HG03442 (cell line): ENCODE measurements around the gene AGPAT3.

Experiments used
- ATAC-seq: cut with Tn5 transposase; IDR thresholded peaks from one replicate; pipeline ENCODE4 v1.9.1; 2021; ENCODE audit warnings: mild to moderate bottlenecking, moderate library complexity; ENCODE audit not compliant: unreplicated experiment

AGPAT3 gene

GRCh38 chr21:43921571-43921978, 56.6 kb downstream of the AGPAT3 start:
- no peak for ATAC-seq

GRCh38 chr21:43921979-43922945, 57.2 kb downstream of the AGPAT3 start:
- ATAC-seq: peak; percentile 30

GRCh38 chr21:43922949-43923348, 57.9 kb downstream of the AGPAT3 start:
- no peak for ATAC-seq

- ATAC-seq: no peak
Observed at GRCh38 chr21:43923391-43923790, 58.4 kb downstream of the AGPAT3 start.

- ATAC-seq: no peak
Observed at GRCh38 chr21:43924421-43925095, 59.5 kb downstream of the AGPAT3 start.

GRCh38 chr21:43925096-43925481, 60.1 kb downstream of the AGPAT3 start:
- no peak for ATAC-seq

- no peak for ATAC-seq
Observed at GRCh38 chr21:43925609-43926008, 60.6 kb downstream of the AGPAT3 start.

- no peak for ATAC-seq
Observed at GRCh38 chr21:43926196-43926595, 61.2 kb downstream of the AGPAT3 start.

- ATAC-seq: no peak
Observed at GRCh38 chr21:43927591-43928221, 62.7 kb downstream of the AGPAT3 start.

- ATAC-seq: no peak
Observed at GRCh38 chr21:43928222-43929125, 63.5 kb downstream of the AGPAT3 start.

- no peak for ATAC-seq
Observed at GRCh38 chr21:43929217-43929971, 64.4 kb downstream of the AGPAT3 start.

GRCh38 chr21:43930074-43930847, 65.2 kb downstream of the AGPAT3 start:
- no peak for ATAC-seq

- ATAC-seq: no peak
Observed at GRCh38 chr21:43930848-43931375, 65.9 kb downstream of the AGPAT3 start.

- ATAC-seq: no peak
Observed at GRCh38 chr21:43931489-43931888, 66.5 kb downstream of the AGPAT3 start.

- ATAC-seq: no peak
Observed at GRCh38 chr21:43932005-43932404, 67.0 kb downstream of the AGPAT3 start.

GRCh38 chr21:43933199-43933598, 68.2 kb downstream of the AGPAT3 start:
- no peak for ATAC-seq

- ATAC-seq: no peak
Observed at GRCh38 chr21:43933680-43934079, 68.7 kb downstream of the AGPAT3 start.

GRCh38 chr21:43934116-43934515, 69.1 kb downstream of the AGPAT3 start:
- ATAC-seq: no peak
